A172 (cell line): Measurements from ENCODE around the gene NPDC1. TPM values are rescaled to one million over a fixed set of nuclear protein-coding genes. Genes with fewer than 3 reads are reported as not detected.
A peak's percentile ranks its signal among the peaks of the same experiment; 100 is the strongest.

ENCODE experiments used
- DNase-seq: peaks from one replicate; pipeline ENCODE4 v3.0.0-alpha.2; 2015; ENCODE audit warnings: low spot score
- total RNA-seq: library from RNA; depleted of rRNA; stranded (reverse); fragments of >200 nt; shearing (Covaris generic); gene quantifications from 2 replicates; pipeline ENCODE4 v1.2.3, GENCODE V29; 2014; rRNA removed

NPDC1 gene
- total RNA-seq, 1 experiment from 2014 or later: 49.6 TPM

- DNase-seq: no peak
Observed at GRCh38 chr9:136994180-136994887, 51.6 kb downstream of the NPDC1 start.

GRCh38 chr9:136992819-136993369 lies 53.1 kb downstream of the NPDC1 start:
- no peak for DNase-seq

- peak; percentile 90 for DNase-seq
Observed at GRCh38 chr9:136991993-136992818, 53.8 kb downstream of the NPDC1 start, which contains the start of gene PAXX. Gene PAXX (plus strand): TSS chr9:136992422. CDS start chr9:136992444, 22 bp downstream.

- no peak for DNase-seq
Observed at GRCh38 chr9:136990242-136990911, 55.6 kb downstream of the NPDC1 start.

Other genes starting within 250 kb of the NPDC1 start
- gene CCDC183, start 249.8 kb downstream of the NPDC1 start, total RNA-seq: 0.45 and 0.55 TPM in 2 replicates
- 138 and 144 TPM in 2 replicates for gene RABL6, start 238.2 kb downstream of the NPDC1 start, total RNA-seq
- 1.8 and 2.1 TPM in 2 replicates for gene AJM1, start 203.7 kb downstream of the NPDC1 start, total RNA-seq
- 119 and 151 TPM in 2 replicates for gene PHPT1, start 196.8 kb downstream of the NPDC1 start, total RNA-seq
- gene MAMDC4, start 193.8 kb downstream of the NPDC1 start, total RNA-seq: 7.3 and 8.0 TPM in 2 replicates
- 882 and 886 TPM in 2 replicates for gene EDF1, start 179.9 kb downstream of the NPDC1 start, total RNA-seq
- gene TRAF2, start 159.7 kb downstream of the NPDC1 start, total RNA-seq: 20.9 and 28.4 TPM in 2 replicates
- 379 and 400 TPM in 2 replicates for gene FBXW5, start 101.4 kb downstream of the NPDC1 start, total RNA-seq
- not detected in 2 replicates for gene C8G, start 100.9 kb downstream of the NPDC1 start, total RNA-seq
- 0.07 and 2.2 TPM in 2 replicates for gene LCN12, start 93.9 kb downstream of the NPDC1 start, total RNA-seq
- 1.6 TPM in 1 of 2 replicates, not detected in the other for gene PTGDS, start 68.7 kb downstream of the NPDC1 start, total RNA-seq
- gene LCNL1, start 63.2 kb downstream of the NPDC1 start, total RNA-seq: 0.26 TPM in 1 of 2 replicates, not detected in the other
- gene PAXX, start 53.8 kb downstream of the NPDC1 start, total RNA-seq: 104 and 109 TPM in 2 replicates
- gene CLIC3, start 49.6 kb downstream of the NPDC1 start, total RNA-seq: 126 and 133 TPM in 2 replicates
- 32.3 and 33.5 TPM in 2 replicates for gene ABCA2, start 17.9 kb downstream of the NPDC1 start, total RNA-seq
- gene FUT7, start 14.1 kb downstream of the NPDC1 start, total RNA-seq: 0.07 TPM in 1 of 2 replicates, not detected in the other
- not detected in 2 replicates for gene ENTPD2, start 7.9 kb upstream of the NPDC1 start, total RNA-seq
- 76.4 and 92.3 TPM in 2 replicates for gene SAPCD2, start 24.4 kb upstream of the NPDC1 start, total RNA-seq
- 94.6 and 109 TPM in 2 replicates for gene UAP1L1, start 31.3 kb upstream of the NPDC1 start, total RNA-seq
- 196 and 197 TPM in 2 replicates for gene MAN1B1, start 40.8 kb upstream of the NPDC1 start, total RNA-seq
- 251 and 263 TPM in 2 replicates for gene DPP7, start 68.6 kb upstream of the NPDC1 start, total RNA-seq
- not detected in 2 replicates for gene GRIN1, start 93.0 kb upstream of the NPDC1 start, total RNA-seq
- not detected in 2 replicates for gene LRRC26, start 123.9 kb upstream of the NPDC1 start, total RNA-seq
- not detected in 2 replicates for gene TMEM210, start 125.9 kb upstream of the NPDC1 start, total RNA-seq
- gene ANAPC2, start 142.4 kb upstream of the NPDC1 start, total RNA-seq: 23.1 and 29.2 TPM in 2 replicates
- 257 and 270 TPM in 2 replicates for gene SSNA1, start 142.5 kb upstream of the NPDC1 start, total RNA-seq
- 26.9 and 34.5 TPM in 2 replicates for gene TPRN, start 154.6 kb upstream of the NPDC1 start, total RNA-seq
- gene TMEM203, start 159.5 kb upstream of the NPDC1 start, total RNA-seq: 115 and 120 TPM in 2 replicates
- gene NDOR1, start 159.5 kb upstream of the NPDC1 start, total RNA-seq: 23.8 and 25.5 TPM in 2 replicates
- gene RNF208, start 176.1 kb upstream of the NPDC1 start, total RNA-seq: 0.09 and 0.17 TPM in 2 replicates
- gene CYSRT1, start 179.0 kb upstream of the NPDC1 start, total RNA-seq: 5.1 and 5.4 TPM in 2 replicates
- gene RNF224, start 181.3 kb upstream of the NPDC1 start, total RNA-seq: 0.86 and 1.1 TPM in 2 replicates
- gene SLC34A3, start 184.7 kb upstream of the NPDC1 start, total RNA-seq: 1.1 and 1.6 TPM in 2 replicates
- 599 and 717 TPM in 2 replicates for gene TUBB4B, start 195.1 kb upstream of the NPDC1 start, total RNA-seq
- gene STPG3, start 205.1 kb upstream of the NPDC1 start, total RNA-seq: not detected in 2 replicates
- gene NELFB, start 209.2 kb upstream of the NPDC1 start, total RNA-seq: 104 and 116 TPM in 2 replicates
- gene TOR4A, start 231.5 kb upstream of the NPDC1 start, total RNA-seq: 79.6 and 94.5 TPM in 2 replicates